Hematopoietic multipotent progenitor cell treated with erythropoietin and hydrocortisone succinate and interleukin-3 and kit ligand, for 8 days (in vitro differentiated cells): ENCODE data around the gene SKI.

Experiments
- DNase-seq: peaks from one replicate; pipeline ENCODE4 v3.0.0-alpha.2; 2015

SKI gene

DNA sequence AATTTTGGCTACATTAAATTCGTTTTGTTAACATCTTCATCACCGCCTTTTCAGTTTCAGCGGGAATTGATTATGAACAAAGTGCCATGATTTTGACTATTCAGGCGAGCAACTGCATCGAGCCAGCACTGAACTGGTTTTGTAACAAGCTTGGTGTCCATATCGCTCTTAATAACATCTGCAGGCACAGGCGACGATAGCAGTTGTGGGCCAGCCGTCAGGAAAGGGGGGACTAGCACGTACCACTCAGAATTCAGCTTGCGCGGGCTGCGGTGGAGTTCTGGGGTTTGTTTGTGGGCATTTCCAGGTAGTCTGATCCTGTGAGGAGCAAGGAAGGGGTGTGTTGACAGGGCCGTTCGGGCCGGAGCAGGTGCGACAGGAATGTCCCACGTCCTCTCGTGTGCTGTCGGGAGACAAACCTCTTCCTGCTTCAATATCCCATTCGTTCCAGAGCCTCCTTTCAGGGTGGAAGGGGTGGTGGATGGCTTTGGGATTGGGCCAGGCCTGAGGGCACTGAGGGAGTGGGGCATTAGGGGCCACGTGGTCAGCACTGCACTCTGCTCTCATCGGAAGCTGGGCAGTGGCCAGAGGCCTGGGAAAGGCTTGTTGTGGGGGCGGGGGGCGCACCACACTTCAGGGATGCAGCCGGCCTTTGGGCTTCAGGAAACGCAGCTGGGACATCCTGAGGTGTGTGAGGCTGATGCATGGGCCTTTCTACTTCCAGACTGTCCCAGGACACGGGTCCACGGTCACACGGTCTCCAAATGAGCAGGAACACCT, 39.1 kb downstream of the SKI start:
- no peak for DNase-seq

DNA sequence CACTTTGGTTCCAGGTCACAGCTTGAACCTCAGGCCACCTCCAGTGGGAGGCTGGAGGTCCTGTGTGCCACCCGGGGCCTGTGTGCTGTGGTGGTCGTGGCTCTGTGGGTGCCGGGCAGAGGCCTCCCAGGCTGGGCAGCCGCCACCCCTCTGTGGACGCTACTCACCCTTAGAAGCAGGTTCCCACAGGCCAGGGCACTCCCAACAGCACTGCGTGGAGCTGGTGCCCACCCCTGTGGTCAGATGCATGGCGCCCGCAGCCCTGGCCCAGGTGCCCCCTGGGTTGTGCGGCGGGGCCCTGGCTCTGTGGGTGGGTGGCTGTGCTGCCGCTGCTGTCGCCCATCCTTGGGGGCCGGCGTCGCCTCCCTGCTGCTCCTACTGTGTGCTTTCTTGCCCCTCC, 39.7 kb downstream of the SKI start:
- no peak for DNase-seq

- no peak for DNase-seq
Observed at GRCh38 chr1:2268285-2269056, 40.4 kb downstream of the SKI start.

- DNase-seq, result no peak
Observed at GRCh38 chr1:2269193-2269921, 41.2 kb downstream of the SKI start.

GRCh38 chr1:2269922-2270259, 41.8 kb downstream of the SKI start:
- DNase-seq, result no peak

DNA sequence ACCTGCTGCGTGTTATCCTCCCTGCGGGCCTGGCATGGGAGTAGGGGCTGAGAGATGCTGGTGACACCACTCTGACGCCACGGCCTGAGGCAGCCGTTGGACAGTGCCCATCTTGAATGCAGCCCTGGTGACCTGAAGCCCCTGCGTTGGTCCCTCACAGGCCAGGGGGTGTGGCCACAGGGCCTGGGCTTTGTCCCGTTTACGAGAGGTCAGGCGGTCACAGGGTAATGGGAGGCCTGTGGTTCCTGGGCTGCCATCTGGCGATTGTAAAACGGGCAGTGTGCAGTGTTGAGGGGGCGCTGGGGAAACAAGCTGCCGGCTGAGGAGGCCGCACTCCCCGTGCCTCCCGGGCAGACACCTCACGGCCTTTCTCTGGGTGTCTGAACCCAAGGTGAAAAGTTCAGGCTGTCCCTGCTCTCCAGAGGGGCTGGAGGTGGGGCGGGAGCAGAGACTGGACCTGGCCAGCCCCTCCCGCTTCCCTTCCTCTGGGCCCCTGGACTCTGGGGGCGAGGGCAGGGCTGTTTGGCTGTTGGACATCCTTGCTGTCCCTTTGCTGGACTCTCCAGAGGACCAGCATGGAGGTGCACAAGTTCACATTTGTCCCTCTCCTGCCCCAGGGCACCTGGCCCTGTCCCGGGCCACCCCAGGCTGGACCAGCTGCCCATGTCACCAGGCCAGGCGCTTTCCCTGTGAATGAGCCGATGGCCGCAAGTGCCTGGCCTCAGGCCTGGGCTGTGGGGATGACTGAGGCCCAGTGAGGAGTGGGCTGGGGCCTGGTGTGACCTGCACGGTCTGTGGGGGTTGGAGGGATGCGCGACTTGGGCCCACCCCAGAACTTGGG, 42.4 kb downstream of the SKI start:
- no peak for DNase-seq

DNA sequence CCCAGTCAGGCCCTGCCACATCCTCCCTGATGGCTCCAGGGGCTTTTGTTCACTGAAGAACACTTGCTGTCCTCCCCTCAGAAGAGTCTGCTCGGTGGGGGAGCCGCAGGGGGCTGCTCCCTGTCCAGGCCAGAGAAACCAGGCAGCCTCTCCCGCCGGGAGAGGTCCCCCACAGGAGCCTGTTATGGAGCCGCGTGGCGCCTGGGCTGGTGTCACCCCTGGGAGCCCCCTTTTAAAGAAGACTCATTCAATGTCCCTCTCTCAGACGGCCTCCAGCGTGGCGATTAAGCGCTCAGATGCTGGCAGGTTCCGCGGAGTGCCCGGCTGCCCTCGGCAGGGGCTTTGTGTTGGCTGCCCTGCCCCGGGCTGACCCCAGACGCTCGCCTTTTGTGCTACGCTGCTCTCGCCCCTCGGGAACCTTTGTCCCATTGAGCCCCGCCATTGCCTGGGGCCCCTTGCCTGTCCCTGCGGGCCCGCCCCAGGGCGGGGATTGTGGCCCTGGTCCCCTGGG, 43.1 kb downstream of the SKI start:
- no peak for DNase-seq

DNA sequence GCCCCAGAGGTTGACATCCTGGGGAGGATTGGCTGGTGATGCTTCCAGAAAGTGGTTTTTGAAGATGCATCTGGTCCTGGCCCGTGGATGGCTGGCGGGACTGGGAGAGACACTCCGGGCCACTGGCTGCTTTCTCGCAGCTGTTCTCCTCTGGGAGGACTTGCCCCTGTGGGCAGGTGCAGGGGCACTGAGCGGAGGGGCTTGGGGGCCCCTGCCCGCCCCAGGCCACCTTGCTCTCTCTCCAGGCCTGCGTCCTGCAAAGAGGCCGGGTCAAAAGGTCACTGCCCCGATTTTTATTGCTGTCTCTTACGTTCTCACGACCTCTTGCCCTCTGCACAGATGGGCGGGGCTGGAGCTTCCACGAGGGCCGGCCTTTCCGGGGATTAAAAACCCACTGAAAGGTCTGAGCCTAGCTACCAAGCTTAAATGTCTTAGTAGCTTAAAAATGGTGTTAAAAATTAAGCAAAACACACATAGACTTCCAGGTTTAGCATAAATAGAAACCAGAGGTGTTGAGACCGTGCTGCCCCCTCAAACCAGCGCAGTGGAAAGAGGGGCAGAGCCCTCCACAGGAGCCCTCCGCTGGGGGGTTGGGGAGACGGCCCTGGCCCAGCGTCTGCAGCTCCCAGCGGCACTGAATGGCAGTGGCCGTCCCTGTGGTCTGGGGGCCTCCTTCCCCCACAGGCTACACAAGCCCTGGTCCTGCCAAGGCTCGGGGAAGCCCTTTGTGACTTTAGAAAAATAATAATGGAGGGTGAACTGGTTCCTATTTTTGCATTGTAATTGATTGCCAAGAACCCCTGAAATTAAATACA, 43.9 kb downstream of the SKI start:
- DNase-seq, result no peak

DNA sequence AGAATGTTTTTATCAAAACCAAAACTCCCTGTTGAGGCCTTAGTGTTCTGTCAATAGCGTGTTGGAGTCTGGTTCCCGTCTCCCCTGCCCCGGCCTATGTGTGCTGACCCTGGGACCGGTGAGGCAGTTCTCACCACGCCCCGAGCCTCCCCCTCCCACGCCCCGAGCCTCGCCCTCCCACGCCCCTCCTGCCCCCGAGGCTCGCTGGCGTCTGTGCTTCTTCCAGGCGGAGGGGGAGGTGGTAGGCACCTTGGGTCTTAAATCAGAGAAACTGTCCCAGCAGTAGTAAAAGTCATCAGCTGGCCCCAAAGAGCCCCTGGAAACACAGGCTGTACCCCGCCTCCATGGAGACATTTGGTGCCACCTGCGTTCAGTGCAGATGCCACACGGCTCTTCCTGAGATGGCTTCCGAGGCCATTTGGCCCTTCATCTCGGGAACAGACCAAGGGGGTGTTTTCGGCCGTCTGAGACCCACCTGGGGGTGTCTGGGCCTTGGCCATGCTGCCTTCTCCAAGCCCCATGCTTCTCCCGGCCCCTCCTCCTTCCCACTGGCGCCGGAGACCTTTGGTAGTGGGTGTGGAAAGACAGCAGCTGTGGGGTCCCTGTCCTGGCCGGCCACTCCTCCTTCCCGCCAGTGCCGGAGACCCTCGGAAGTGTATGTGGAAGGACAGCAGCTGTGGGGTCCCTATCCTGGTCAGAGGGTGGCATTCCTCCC, 44.7 kb downstream of the SKI start:
- DNase-seq, result no peak

GRCh38 chr1:2273401-2274090, 45.4 kb downstream of the SKI start:
- DNase-seq, result no peak

GRCh38 chr1:2274231-2274928, 46.3 kb downstream of the SKI start:
- no peak for DNase-seq

GRCh38 chr1:2274929-2275475, 46.9 kb downstream of the SKI start:
- no peak for DNase-seq

DNA sequence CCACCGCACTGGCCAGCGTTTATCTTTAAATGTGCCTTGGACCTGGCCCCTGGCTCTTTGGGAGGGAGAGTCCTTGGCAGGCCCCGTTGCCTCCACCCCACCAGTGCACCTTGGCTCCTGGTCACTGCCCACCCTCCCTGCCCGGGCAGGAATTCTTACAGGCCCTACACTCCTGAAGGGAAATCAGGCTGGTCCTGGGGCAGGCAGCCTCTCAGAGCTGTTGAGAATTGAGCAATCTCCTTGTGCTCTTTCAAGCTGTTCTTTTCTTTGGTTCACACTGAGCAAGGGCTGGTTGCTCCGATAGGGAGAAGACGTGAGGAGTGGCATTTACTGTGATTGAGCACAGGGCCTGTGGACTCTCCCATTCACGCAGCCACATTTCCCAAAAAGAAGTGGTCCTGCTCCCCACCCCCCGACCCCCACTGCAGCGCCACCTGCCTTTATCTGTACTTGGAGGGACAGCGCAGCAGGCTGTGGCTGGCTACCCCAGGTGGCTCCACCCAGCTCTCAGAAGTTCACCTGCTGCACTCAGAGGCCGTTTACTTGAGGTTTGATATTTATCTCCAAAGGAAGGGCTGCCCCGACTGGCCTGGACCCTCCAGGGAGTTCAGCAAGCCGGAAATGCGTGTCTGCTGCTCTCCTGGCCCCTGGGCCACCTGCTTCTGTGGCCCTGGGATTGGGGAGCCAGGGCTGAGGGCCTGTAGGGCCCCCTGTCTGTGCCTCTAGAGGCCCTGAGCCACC, 47.8 kb downstream of the SKI start:
- DNase-seq, result peak; percentile 37

GRCh38 chr1:2276803-2277580, 48.9 kb downstream of the SKI start:
- no peak for DNase-seq

GRCh38 chr1:2277741-2278488, 49.8 kb downstream of the SKI start:
- DNase-seq, result peak; percentile 42

- no peak for DNase-seq
Observed at GRCh38 chr1:2278591-2279209, 50.6 kb downstream of the SKI start.

GRCh38 chr1:2279210-2279639, 51.1 kb downstream of the SKI start:
- DNase-seq, result no peak
